ENCODE results near the gene NCOA3.

The NCOA3 gene

GRCh38 chr20:47609001-47609400 is 107.3 kb downstream of the NCOA3 start:
- Histone ChIP-seq H4K5ac (ENCODE audit: low read length) (no peak overlapping the region), H3K56ac (ENCODE audit: low read length) (no peak overlapping the region), H2AK5ac (ENCODE audit: low read length) (no peak overlapping the region), H2BK15ac (replicated peaks; ENCODE audit: low read depth) (no peak overlapping the region), H3K4me2 (ENCODE audit: low read length) (no peak overlapping the region), H3K18ac (ENCODE audit: low read length) (no peak overlapping the region), H3K79me1 (ENCODE audit: low read length) (no peaks in the 10 kb centered on the region), H3K4me3 (ENCODE audit: low read length) (no peak overlapping the region), H3K27ac (ENCODE audit: low read depth, low read length) (no peak overlapping the region), H3K23ac (ENCODE audit: low read length) (no peak overlapping the region), H4K8ac (ENCODE audit: low read depth, low read length) (no peak overlapping the region), H2BK5ac (ENCODE audit: low read length) (no peak overlapping the region), H3K27me3 (ENCODE audit: insufficient read depth, low read length, poor library complexity) (no peaks in the 10 kb centered on the region), H3K36me3 (ENCODE audit: control insufficient read depth, insufficient read depth, low read length) (no peaks in the 10 kb centered on the region), H3K4ac (ENCODE audit: low read depth, low read length) (no peak overlapping the region), H3K4me1 (ENCODE audit: control insufficient read depth, low read depth, low read length) (no peaks in the 10 kb centered on the region), H3K79me2 (ENCODE audit: control insufficient read depth, insufficient read depth, low read length) (no peaks in the 10 kb centered on the region), H2BK120ac (ENCODE audit: low read depth, low read length) (no peak overlapping the region), H3K9ac (ENCODE audit: low read length) (no peak overlapping the region)
- no CpG with 5 or more reads among the region's 5 CpGs for WGBS (ENCODE audit: extremely low coverage, insufficient coverage, low lambda C conversion rate)
- DNase-seq: no peak

- H3K18ac ChIP-seq (ENCODE audit: low read length): no peak overlapping the region
- no peaks in the 10 kb centered on the region for H3K36me3 ChIP-seq (ENCODE audit: control insufficient read depth, insufficient read depth, low read length)
- peak; percentile 51 for DNase-seq
- H3K4me2 ChIP-seq (ENCODE audit: low read length): no peak overlapping the region
- H2BK5ac ChIP-seq (ENCODE audit: low read length): no peak overlapping the region
- H3K23ac ChIP-seq (ENCODE audit: low read length): no peak overlapping the region
- no peaks in the 10 kb centered on the region for H3K79me2 ChIP-seq (ENCODE audit: control insufficient read depth, insufficient read depth, low read length)
- no peak overlapping the region for H4K5ac ChIP-seq (ENCODE audit: low read length)
- H2BK15ac ChIP-seq (replicated peaks; ENCODE audit: low read depth): no peak overlapping the region
- H3K79me1 ChIP-seq (ENCODE audit: low read length): peaks cover 1% of the 10 kb centered on the region
- no CpG with 5 or more reads among the region's 6 CpGs for WGBS (ENCODE audit: extremely low coverage, insufficient coverage, low lambda C conversion rate)
- no peaks in the 10 kb centered on the region for H3K4me1 ChIP-seq (ENCODE audit: control insufficient read depth, low read depth, low read length)
- no peak overlapping the region for H4K8ac ChIP-seq (ENCODE audit: low read depth, low read length)
- H2BK120ac ChIP-seq (ENCODE audit: low read depth, low read length): no peak overlapping the region
- no peaks in the 10 kb centered on the region for H3K27me3 ChIP-seq (ENCODE audit: insufficient read depth, low read length, poor library complexity)
- no peak overlapping the region for H3K4me3 ChIP-seq (ENCODE audit: low read length)
- H3K9ac ChIP-seq (ENCODE audit: low read length): no peak overlapping the region
- no peak overlapping the region for H2AK5ac ChIP-seq (ENCODE audit: low read length)
- H3K56ac ChIP-seq (ENCODE audit: low read length): no peak overlapping the region
- H3K27ac ChIP-seq (ENCODE audit: low read depth, low read length): no peak overlapping the region
- H3K4ac ChIP-seq (ENCODE audit: low read depth, low read length): no peak overlapping the region
Observed at GRCh38 chr20:47610247-47610944, 108.7 kb downstream of the NCOA3 start.

GRCh38 chr20:47610945-47611250 is 109.2 kb downstream of the NCOA3 start:
- no peak overlapping the region for H2BK5ac ChIP-seq (ENCODE audit: low read length)
- no peak overlapping the region for H3K27ac ChIP-seq (ENCODE audit: low read depth, low read length)
- no peaks in the 10 kb centered on the region for H3K4me1 ChIP-seq (ENCODE audit: control insufficient read depth, low read depth, low read length)
- no peak overlapping the region for H3K4ac ChIP-seq (ENCODE audit: low read depth, low read length)
- no peaks in the 10 kb centered on the region for H3K79me2 ChIP-seq (ENCODE audit: control insufficient read depth, insufficient read depth, low read length)
- peaks cover 1% of the 10 kb centered on the region for H3K79me1 ChIP-seq (ENCODE audit: low read length)
- H3K56ac ChIP-seq (ENCODE audit: low read length): no peak overlapping the region
- no peak overlapping the region for H2AK5ac ChIP-seq (ENCODE audit: low read length)
- no peak overlapping the region for H3K4me3 ChIP-seq (ENCODE audit: low read length)
- H3K18ac ChIP-seq (ENCODE audit: low read length): no peak overlapping the region
- no peak overlapping the region for H4K5ac ChIP-seq (ENCODE audit: low read length)
- H3K27me3 ChIP-seq (ENCODE audit: insufficient read depth, low read length, poor library complexity): no peaks in the 10 kb centered on the region
- no peak overlapping the region for H2BK15ac ChIP-seq (replicated peaks; ENCODE audit: low read depth)
- H2BK120ac ChIP-seq (ENCODE audit: low read depth, low read length): no peak overlapping the region
- no peak overlapping the region for H3K23ac ChIP-seq (ENCODE audit: low read length)
- H3K9ac ChIP-seq (ENCODE audit: low read length): no peak overlapping the region
- no peak overlapping the region for H3K4me2 ChIP-seq (ENCODE audit: low read length)
- DNase-seq: no peak
- H3K36me3 ChIP-seq (ENCODE audit: control insufficient read depth, insufficient read depth, low read length): no peaks in the 10 kb centered on the region
- no peak overlapping the region for H4K8ac ChIP-seq (ENCODE audit: low read depth, low read length)

- Histone ChIP-seq H3K79me2 (ENCODE audit: control insufficient read depth, insufficient read depth, low read length) (no peaks in the 10 kb centered on the region), H3K9ac (ENCODE audit: low read length) (no peak overlapping the region), H4K5ac (ENCODE audit: low read length) (no peak overlapping the region), H2AK5ac (ENCODE audit: low read length) (no peak overlapping the region), H3K18ac (ENCODE audit: low read length) (no peak overlapping the region), H3K36me3 (ENCODE audit: control insufficient read depth, insufficient read depth, low read length) (no peaks in the 10 kb centered on the region), H3K27me3 (ENCODE audit: insufficient read depth, low read length, poor library complexity) (no peaks in the 10 kb centered on the region), H3K56ac (ENCODE audit: low read length) (no peak overlapping the region), H3K4me2 (ENCODE audit: low read length) (no peak overlapping the region), H2BK15ac (replicated peaks; ENCODE audit: low read depth) (no peak overlapping the region), H3K27ac (ENCODE audit: low read depth, low read length) (no peak overlapping the region), H4K8ac (ENCODE audit: low read depth, low read length) (no peak overlapping the region), H3K4me3 (ENCODE audit: low read length) (no peak overlapping the region), H3K23ac (ENCODE audit: low read length) (no peak overlapping the region), H3K4me1 (ENCODE audit: control insufficient read depth, low read depth, low read length) (no peaks in the 10 kb centered on the region), H2BK5ac (ENCODE audit: low read length) (no peak overlapping the region), H3K79me1 (ENCODE audit: low read length) (peaks cover 1% of the 10 kb centered on the region), H2BK120ac (ENCODE audit: low read depth, low read length) (no peak overlapping the region), H3K4ac (ENCODE audit: low read depth, low read length) (no peak overlapping the region)
- DNase-seq: no peak
- no CpG with 5 or more reads among the region's 9 CpGs for WGBS (ENCODE audit: extremely low coverage, insufficient coverage, low lambda C conversion rate)
Observed at GRCh38 chr20:47611785-47612184, 110.1 kb downstream of the NCOA3 start.

GRCh38 chr20:47612670-47613069 is 111.0 kb downstream of the NCOA3 start:
- no peak overlapping the region for H3K4me2 ChIP-seq (ENCODE audit: low read length)
- H4K5ac ChIP-seq (ENCODE audit: low read length): no peak overlapping the region
- H3K27me3 ChIP-seq (ENCODE audit: insufficient read depth, low read length, poor library complexity): no peaks in the 10 kb centered on the region
- H3K18ac ChIP-seq (ENCODE audit: low read length): no peak overlapping the region
- no peak overlapping the region for H4K8ac ChIP-seq (ENCODE audit: low read depth, low read length)
- H3K56ac ChIP-seq (ENCODE audit: low read length): no peak overlapping the region
- no peak overlapping the region for H2BK120ac ChIP-seq (ENCODE audit: low read depth, low read length)
- no peak for DNase-seq
- whole genome bisulfite sequencing (ENCODE audit: extremely low coverage, insufficient coverage, low lambda C conversion rate): no CpG with 5 or more reads among the region's 2 CpGs
- no peaks in the 10 kb centered on the region for H3K4me1 ChIP-seq (ENCODE audit: control insufficient read depth, low read depth, low read length)
- H3K4me3 ChIP-seq (ENCODE audit: low read length): no peak overlapping the region
- H3K27ac ChIP-seq (ENCODE audit: low read depth, low read length): no peak overlapping the region
- H3K9ac ChIP-seq (ENCODE audit: low read length): no peak overlapping the region
- no peak overlapping the region for H2BK15ac ChIP-seq (replicated peaks; ENCODE audit: low read depth)
- H3K79me1 ChIP-seq (ENCODE audit: low read length): peaks cover 1% of the 10 kb centered on the region
- no peak overlapping the region for H2AK5ac ChIP-seq (ENCODE audit: low read length)
- H3K36me3 ChIP-seq (ENCODE audit: control insufficient read depth, insufficient read depth, low read length): no peaks in the 10 kb centered on the region
- H3K79me2 ChIP-seq (ENCODE audit: control insufficient read depth, insufficient read depth, low read length): no peaks in the 10 kb centered on the region
- no peak overlapping the region for H3K23ac ChIP-seq (ENCODE audit: low read length)
- no peak overlapping the region for H3K4ac ChIP-seq (ENCODE audit: low read depth, low read length)
- H2BK5ac ChIP-seq (ENCODE audit: low read length): no peak overlapping the region

- Histone ChIP-seq H4K5ac (ENCODE audit: low read length) (no peak overlapping the region), H2BK120ac (ENCODE audit: low read depth, low read length) (no peak overlapping the region), H2BK15ac (replicated peaks; ENCODE audit: low read depth) (no peak overlapping the region), H3K27ac (ENCODE audit: low read depth, low read length) (no peak overlapping the region), H3K18ac (ENCODE audit: low read length) (no peak overlapping the region), H3K4me2 (ENCODE audit: low read length) (no peak overlapping the region), H3K79me2 (ENCODE audit: control insufficient read depth, insufficient read depth, low read length) (no peaks in the 10 kb centered on the region), H3K4ac (ENCODE audit: low read depth, low read length) (no peak overlapping the region), H3K27me3 (ENCODE audit: insufficient read depth, low read length, poor library complexity) (no peaks in the 10 kb centered on the region), H4K8ac (ENCODE audit: low read depth, low read length) (no peak overlapping the region), H3K36me3 (ENCODE audit: control insufficient read depth, insufficient read depth, low read length) (no peaks in the 10 kb centered on the region), H3K23ac (ENCODE audit: low read length) (no peak overlapping the region), H3K79me1 (ENCODE audit: low read length) (peaks cover 3% of the 10 kb centered on the region), H3K9ac (ENCODE audit: low read length) (no peak overlapping the region), H3K4me3 (ENCODE audit: low read length) (no peak overlapping the region), H3K4me1 (ENCODE audit: control insufficient read depth, low read depth, low read length) (no peaks in the 10 kb centered on the region), H2BK5ac (ENCODE audit: low read length) (no peak overlapping the region), H3K56ac (ENCODE audit: low read length) (no peak overlapping the region), H2AK5ac (ENCODE audit: low read length) (no peak overlapping the region)
- no peak for DNase-seq
- no CpG with 5 or more reads among the region's 2 CpGs for WGBS (ENCODE audit: extremely low coverage, insufficient coverage, low lambda C conversion rate)
Observed at GRCh38 chr20:47614703-47615309, 113.1 kb downstream of the NCOA3 start.

All from mesendoderm (in vitro differentiated cells).